Measurements from ENCODE around the gene ECHDC3.

The ECHDC3 gene

GRCh38 chr10:11721806-11722205 lies 20.4 kb upstream of the ECHDC3 start:
- no peak overlapping the region for H3K4me3 ChIP-seq (ENCODE audit: low read length, poor library complexity, severe bottlenecking)
- H3K36me3 ChIP-seq (ENCODE audit: insufficient read depth, low read length): no peaks in the 10 kb centered on the region
- H4K20me1 ChIP-seq (ENCODE audit: insufficient read depth, low read length, poor library complexity, severe bottlenecking): no peaks in the 10 kb centered on the region
- no peak for TF ChIP-seq CTCF (conservative IDR thresholded peaks at IDR 0.05; ENCODE audit: low read length)
- no peak for TF ChIP-seq EZH2phosphoT487 (IDR thresholded peaks at IDR 0.05; ENCODE audit: borderline replicate concordance)
- H2AFZ ChIP-seq (ENCODE audit: low read length): no peak overlapping the region
- H3K9me3 ChIP-seq (ENCODE audit: insufficient read depth, low read depth, low read length): no peaks in the 10 kb centered on the region
- H3K9me2 ChIP-seq (replicated peaks; ENCODE audit: low read depth, low read length): no peaks in the 10 kb centered on the region
- H3F3A ChIP-seq (ENCODE audit: low read depth): no peaks in the 10 kb centered on the region
- H3K4me1 ChIP-seq (ENCODE audit: insufficient read depth, low read length, poor library complexity, severe bottlenecking): no peaks in the 10 kb centered on the region
- no peaks in the 10 kb centered on the region for H3K79me2 ChIP-seq (ENCODE audit: insufficient read depth, low read length)
- no peaks in the 10 kb centered on the region for H3K27me3 ChIP-seq (ENCODE audit: insufficient read depth, low read length, poor library complexity, severe bottlenecking)
- H3K9ac ChIP-seq (ENCODE audit: low read depth, low read length, poor library complexity, severe bottlenecking): no peak overlapping the region
- no peak overlapping the region for H3K4me2 ChIP-seq (ENCODE audit: low read depth, low read length, poor library complexity, severe bottlenecking)

- Histone ChIP-seq H2AFZ (ENCODE audit: low read length) (no peak overlapping the region), H3K4me2 (ENCODE audit: low read depth, low read length, poor library complexity, severe bottlenecking) (no peak overlapping the region)
These were observed 18.8 kb upstream of the ECHDC3 start for GRCh38 chr10:11723359-11723758.

GRCh38 chr10:11724938-11725776 lies 17.0 kb upstream of the ECHDC3 start:
- Histone ChIP-seq H3K27me3 (ENCODE audit: insufficient read depth, low read length, poor library complexity, severe bottlenecking) (no peaks in the 10 kb centered on the region), H4K20me1 (ENCODE audit: insufficient read depth, low read length, poor library complexity, severe bottlenecking) (no peaks in the 10 kb centered on the region), H3K9me3 (ENCODE audit: insufficient read depth, low read depth, low read length) (no peaks in the 10 kb centered on the region; the same call in 1 of the 2 replicates), H3K4me2 (ENCODE audit: low read depth, low read length, poor library complexity, severe bottlenecking) (no peak overlapping the region), H3K79me2 (ENCODE audit: insufficient read depth, low read length) (no peaks in the 10 kb centered on the region), H3F3A (ENCODE audit: low read depth) (no peaks in the 10 kb centered on the region), H3K4me1 (ENCODE audit: insufficient read depth, low read length, poor library complexity, severe bottlenecking) (no peaks in the 10 kb centered on the region), H2AFZ (ENCODE audit: low read length) (no peak overlapping the region), H3K9ac (ENCODE audit: low read depth, low read length, poor library complexity, severe bottlenecking) (no peak overlapping the region), H3K9me2 (replicated peaks; ENCODE audit: low read depth, low read length) (no peaks in the 10 kb centered on the region), H3K36me3 (ENCODE audit: insufficient read depth, low read length) (no peaks in the 10 kb centered on the region), H3K4me3 (ENCODE audit: low read length, poor library complexity, severe bottlenecking) (no peak overlapping the region)
- TF ChIP-seq CTCF (conservative IDR thresholded peaks at IDR 0.05; ENCODE audit: low read length) (peak; percentile 76), EZH2phosphoT487 (IDR thresholded peaks at IDR 0.05; ENCODE audit: borderline replicate concordance) (no peak)

More at GRCh38 chr10:11723359-11723758, 18.8 kb upstream of the ECHDC3 start:
- TF ChIP-seq EZH2phosphoT487 (IDR thresholded peaks at IDR 0.05; ENCODE audit: borderline replicate concordance) (no peak), CTCF (conservative IDR thresholded peaks at IDR 0.05; ENCODE audit: low read length) (no peak)
- H3K36me3 ChIP-seq (ENCODE audit: insufficient read depth, low read length): no peaks in the 10 kb centered on the region
- no peaks in the 10 kb centered on the region for H3K9me3 ChIP-seq (ENCODE audit: insufficient read depth, low read depth, low read length)
- no peaks in the 10 kb centered on the region for H3K9me2 ChIP-seq (replicated peaks; ENCODE audit: low read depth, low read length)
- H3K27me3 ChIP-seq (ENCODE audit: insufficient read depth, low read length, poor library complexity, severe bottlenecking): no peaks in the 10 kb centered on the region
- H3K79me2 ChIP-seq (ENCODE audit: insufficient read depth, low read length): no peaks in the 10 kb centered on the region
- no peak overlapping the region for H3K9ac ChIP-seq (ENCODE audit: low read depth, low read length, poor library complexity, severe bottlenecking)
- no peaks in the 10 kb centered on the region for H3F3A ChIP-seq (ENCODE audit: low read depth)
- no peaks in the 10 kb centered on the region for H4K20me1 ChIP-seq (ENCODE audit: insufficient read depth, low read length, poor library complexity, severe bottlenecking)
- no peaks in the 10 kb centered on the region for H3K4me1 ChIP-seq (ENCODE audit: insufficient read depth, low read length, poor library complexity, severe bottlenecking)
- no peak overlapping the region for H3K4me3 ChIP-seq (ENCODE audit: low read length, poor library complexity, severe bottlenecking)

Data from Loucy (cell line).